NCI-H1694 (cell line): Measurements from ENCODE around the gene SMIM43.
"Not testable (repeated sequence)": the region's sequence is repeated elsewhere in the genome, so short reads cannot be mapped to it uniquely, and the experiment has no call there.

Experiments used
- DNase-seq: peaks from one replicate; lab custom pipeline; 2025; lab: John Stamatoyannopoulos, UW

SMIM43 gene

DNA sequence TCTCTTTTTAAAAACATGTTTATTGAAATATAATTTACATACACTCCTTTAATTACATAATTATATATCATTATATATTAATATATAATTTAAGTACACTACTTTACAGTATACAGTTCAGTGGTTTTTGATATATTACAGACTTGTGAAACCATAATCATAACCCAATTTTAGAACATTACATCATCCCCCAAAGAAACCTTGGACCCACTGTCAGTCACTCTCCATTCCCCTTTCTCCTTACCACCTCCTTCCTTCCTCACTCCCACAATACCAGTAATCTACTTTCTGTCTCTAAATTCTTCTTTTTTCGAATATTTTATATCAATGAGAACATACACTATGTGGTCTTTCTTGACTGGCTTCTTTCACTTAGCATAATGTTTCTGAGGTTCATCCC lies 18.2 kb upstream of the SMIM43 start:
- DNase-seq: no peak

DNA sequence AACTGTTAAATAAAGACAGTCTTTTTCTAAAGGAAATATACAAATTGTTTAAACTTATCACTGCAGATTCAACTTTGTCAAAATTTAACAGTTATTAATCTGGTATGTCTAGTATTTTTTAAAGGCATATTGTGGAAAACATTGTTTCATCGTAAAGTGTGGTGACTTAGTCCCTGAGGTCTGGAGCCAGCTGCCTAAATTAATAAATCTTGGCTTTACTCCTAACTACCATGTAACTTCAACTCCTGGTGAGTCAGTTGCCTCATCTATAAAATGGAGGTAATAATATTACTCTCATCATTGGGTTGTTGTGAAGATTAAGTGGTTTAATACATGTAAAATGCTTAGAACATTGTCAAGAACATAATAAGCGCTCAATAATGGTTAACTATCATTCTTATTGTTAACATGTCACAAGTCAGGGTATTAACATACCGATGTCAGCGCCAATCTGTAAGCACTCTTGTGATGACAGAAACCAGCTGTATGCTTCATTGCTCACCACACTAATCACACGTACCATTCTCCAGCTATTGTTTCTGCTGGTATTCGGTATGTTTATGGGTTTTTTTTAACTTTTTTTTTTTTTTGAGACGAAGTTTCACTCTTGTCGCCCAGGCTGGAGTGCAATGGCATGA lies 14.1 kb upstream of the SMIM43 start:
- DNase-seq: no peak

DNA sequence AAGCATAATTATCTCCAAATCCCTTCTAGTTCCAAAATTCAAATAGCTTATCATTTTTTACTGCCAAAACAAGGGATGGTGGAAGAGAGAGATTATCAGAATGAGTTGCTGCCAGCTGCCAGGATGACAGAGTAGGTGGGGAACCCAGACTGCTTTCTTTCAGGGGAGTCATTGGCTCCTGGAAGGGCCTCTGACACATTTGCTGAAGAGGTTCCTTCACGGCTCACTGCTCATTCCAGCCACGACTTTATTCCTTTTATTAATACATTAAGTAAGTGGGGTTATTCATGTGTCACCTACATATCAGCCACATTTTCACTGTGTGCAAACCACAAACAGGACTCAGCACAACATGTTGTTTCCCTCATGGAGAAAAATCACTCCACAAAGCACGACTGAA lies 12.7 kb upstream of the SMIM43 start:
- DNase-seq: no peak

- DNase-seq: no peak
Measured at GRCh38 chr4:121776610-121777401, 11.8 kb upstream of the SMIM43 start.

DNA sequence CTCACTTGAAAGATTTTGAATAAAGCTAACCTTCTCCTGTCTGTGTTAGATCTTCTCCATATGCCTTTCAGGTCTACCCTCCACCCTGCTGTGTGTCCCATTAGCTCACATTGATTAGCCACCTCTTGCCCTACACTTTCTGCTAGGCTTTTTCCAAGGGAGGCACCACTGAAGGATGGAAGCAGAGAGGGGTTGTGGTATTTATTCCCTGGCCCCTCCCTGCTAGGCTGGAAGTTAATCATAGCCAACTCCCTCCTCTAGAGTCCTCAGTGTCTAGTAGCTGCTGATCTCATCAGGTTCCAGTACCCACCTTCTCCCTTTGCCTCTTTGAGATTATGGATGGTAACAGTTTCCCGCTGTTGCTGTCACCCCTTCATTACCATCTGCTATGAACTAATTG lies 8.9 kb upstream of the SMIM43 start:
- no peak for DNase-seq

DNA sequence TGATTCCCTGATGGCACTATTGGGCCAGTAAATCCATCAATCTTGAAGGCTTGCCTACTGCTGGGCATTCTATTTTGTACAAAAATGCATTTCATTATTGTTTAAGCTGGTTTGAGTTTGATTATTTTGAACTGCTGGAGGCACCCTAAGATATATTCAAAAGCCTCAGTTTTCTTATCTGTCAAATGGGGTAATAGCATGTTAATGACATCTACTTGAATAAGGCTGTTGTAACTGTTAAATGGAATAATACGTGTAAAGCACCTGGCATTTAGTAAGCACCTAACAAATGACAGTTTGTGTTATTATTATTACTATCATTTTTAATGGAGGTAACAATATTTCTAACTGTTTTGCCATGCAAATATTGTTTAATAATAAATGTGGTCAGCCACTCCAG lies 6.9 kb upstream of the SMIM43 start:
- DNase-seq: no peak

GRCh38 chr4:121769341-121769740 lies 4.4 kb upstream of the SMIM43 start:
- DNase-seq: no peak

DNA sequence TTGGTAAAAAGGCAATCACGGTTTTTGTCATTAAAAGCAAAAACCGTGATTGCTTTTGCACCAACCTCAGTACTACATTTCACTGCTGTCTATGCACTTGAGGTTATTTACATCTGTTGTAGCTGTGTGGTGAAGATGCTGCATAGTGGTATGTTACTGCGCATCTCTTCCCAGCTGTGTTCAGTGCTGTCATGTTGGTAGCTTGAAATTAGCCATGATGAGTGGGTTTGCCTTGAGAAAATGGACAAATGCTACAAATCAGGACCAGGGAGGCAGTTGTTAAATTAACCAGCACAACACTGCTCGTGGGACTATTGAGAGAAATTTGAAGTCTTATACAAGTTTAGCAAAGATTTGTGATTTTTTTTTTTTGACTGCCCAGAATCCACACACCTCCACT lies 2.2 kb upstream of the SMIM43 start:
- DNase-seq: no peak

DNA sequence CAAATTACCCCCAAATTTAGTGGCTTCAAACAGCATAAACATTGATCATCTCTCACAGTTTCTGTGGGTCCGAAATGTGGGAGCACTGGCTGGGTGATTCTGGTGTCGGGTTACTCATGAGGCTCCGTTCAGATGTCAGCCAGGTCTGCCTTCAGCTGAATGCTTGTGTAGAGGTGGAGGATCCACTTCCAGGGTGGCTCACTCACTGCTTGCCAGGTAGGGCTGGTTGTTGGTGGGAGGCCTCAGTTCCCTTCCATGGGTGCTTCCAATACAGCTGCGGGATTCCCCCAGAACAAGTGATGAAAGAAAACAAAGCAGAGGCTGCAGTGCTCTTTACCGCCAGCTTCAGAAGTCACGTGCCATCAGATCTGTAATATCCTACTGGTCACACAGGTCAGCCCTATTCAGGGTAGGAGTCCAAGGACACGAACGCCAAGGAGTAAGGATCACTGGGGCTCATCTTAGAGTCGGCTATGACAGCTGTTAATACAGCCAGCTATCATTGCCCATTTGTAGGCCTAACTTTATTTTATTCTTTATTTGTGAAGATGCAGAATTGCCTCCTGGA lies 1.1 kb upstream of the SMIM43 start:
- DNase-seq: no peak

DNA sequence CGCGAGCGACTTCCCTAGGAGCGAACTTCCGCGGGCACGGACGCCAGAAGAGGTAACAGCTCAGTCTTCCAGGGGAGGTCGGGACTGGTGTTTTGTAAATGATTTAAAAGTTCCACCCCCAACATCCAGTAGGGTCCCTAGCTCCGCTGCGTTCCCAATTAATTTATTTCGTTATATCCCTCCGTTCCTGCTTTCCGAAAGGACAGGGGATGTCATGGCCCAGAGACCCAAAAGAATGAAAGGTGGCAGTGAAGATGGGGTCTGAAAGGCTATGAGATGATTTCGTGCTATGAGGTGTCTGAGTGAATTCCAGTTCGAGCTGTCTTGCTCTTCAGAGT lies 373 bp upstream of the SMIM43 start:
- no peak for DNase-seq

- DNase-seq: no peak
Measured at GRCh38 chr4:121764303-121764701, 662 bp downstream of the SMIM43 start.

DNA sequence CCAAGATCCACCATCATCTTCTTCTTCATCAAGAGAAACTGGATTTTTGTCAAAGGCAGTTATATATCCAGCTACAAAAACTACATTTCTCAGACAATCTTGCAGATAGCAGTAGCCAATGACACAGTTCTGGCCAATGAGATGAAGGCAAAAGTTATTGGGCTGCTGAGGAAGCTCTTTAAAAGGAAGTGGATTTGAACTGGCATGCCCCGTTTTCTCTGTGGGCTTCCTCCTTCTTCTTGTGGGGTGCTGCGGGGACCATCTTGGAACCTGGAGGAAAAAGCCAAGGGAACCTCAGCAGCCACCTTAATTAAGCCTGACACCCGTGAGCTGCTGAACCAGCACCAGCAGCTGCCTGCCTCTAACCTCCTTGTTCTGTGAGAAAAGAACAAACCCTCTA lies 4.8 kb downstream of the SMIM43 start:
- no peak for DNase-seq

GRCh38 chr4:121758925-121759568 lies 5.9 kb downstream of the SMIM43 start:
- no peak for DNase-seq

- not testable (repeated sequence) for DNase-seq
Measured at GRCh38 chr4:121752142-121752541, 12.8 kb downstream of the SMIM43 start.

DNA sequence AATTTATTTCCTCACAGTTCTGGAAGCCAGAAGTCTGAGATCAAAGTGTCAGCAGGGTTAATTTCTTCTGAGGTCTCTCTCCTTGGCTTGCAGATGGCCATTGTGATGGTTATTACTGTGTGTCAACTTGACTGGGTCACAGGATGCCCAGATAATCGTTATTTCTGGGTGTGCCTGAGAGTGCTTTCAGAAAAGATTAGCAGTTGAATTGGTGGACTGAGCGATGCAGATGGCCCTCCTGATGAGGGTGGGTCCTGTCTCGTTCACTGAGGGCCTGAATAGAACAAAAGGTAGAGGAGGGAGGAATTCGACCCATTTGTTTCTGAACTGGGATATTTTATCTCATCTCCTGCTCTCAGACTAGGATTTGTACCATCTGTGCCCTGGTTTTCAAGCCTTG lies 15.7 kb downstream of the SMIM43 start:
- no peak for DNase-seq

DNA sequence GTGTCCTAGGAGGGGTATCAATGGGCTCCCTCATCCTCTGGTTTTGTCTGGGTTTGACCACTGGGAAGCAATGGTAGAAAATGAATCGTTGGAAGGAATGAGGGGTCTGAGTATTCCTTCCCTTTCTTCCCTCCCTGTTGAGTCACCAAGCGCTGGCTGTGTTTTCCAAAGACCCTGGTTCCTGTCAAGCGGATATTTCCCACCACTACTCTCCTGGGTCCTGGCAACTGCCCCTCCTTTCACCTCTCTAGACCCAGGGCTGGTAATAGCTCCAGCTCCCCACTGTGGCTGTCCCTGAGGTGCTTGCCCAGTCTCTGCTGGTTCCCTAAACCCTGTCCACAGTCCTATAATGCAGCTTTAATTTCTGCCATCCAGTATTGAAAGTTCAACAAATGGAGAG lies 22.2 kb downstream of the SMIM43 start:
- no peak for DNase-seq

DNA sequence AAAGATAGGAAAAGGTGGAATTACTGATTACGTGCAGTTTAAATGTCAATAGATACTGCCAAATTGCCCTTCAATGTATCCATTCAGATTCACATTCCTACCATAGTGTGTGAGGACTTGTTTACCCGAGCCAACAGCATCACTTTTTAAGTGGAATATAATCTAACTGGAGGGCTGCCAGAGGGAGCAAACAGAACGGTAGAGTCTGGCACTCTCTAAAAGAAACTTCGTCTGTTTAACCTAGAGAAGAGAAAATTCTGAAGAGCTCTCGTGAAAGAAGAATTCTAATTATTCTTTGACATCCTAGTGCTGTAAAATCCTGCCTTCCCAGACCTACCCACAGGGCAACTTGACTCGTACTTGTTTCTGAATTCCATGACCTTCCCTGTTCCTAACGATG lies 23.2 kb downstream of the SMIM43 start:
- DNase-seq: no peak

DNA sequence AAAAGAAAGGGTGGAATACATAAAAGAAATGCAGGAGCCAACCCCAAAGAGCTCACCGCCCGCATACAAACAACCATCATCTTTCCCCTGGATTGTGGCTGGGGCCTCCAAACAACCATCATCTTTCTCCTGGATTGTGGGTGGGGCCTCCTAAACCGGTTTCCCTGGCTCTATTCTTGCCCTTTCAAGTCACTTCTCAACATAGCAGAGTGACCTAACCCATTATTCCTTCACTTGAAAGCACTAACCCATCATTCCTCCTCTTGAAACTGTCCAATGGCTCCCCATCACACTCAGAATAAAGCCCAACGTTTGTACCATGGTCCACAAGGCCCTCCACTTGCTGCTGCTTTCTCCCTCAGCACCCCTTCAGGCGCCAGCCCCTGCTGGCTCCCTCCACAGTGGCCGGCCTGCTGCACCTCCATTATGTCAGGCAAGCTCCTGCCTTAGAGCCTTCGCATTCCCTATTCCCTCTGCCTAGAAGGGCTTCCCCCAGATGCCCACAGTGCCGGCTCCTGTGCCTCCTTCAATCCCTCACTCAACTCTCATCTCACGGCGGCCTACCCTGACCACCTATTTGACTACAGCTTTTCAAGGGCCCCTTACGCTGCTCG lies 24.1 kb downstream of the SMIM43 start:
- no peak for DNase-seq

GRCh38 chr4:121739575-121739974 lies 25.4 kb downstream of the SMIM43 start:
- no peak for DNase-seq

GRCh38 chr4:121738780-121739535 lies 26.0 kb downstream of the SMIM43 start:
- no peak for DNase-seq

GRCh38 chr4:121737846-121738554 lies 27.0 kb downstream of the SMIM43 start:
- DNase-seq: no peak
